Measurements from ENCODE around the gene EFCAB7.

Gene EFCAB7

DNA sequence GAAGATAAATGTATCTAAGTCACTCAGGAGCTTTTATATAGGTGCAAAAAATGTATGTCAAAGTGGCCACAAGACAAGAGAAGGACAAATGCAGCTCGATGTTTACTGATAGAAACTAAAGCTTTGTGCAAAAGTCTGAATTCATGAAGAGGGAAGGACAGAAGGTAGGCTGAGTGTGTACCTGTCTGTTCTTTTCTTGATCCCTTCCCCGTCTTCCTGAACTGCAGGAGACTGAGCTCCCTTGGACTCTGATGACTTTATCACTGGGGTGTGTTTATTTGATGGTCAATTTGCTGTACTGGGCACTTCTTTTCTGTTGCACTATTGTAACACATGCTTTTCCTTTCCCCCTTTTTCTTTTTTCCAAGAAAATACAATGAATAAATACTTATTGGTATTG, 25.7 kb upstream of the EFCAB7 start:
- Mint-ChIP-seq H3K4me3 (no peak overlapping the region), H3K9me3 (peaks cover 11% of the 10 kb centered on the region), H3K27ac (no peak overlapping the region), H3K27me3 (ENCODE audit: low read depth) (no peaks in the 10 kb centered on the region), H3K4me1 (no peaks in the 10 kb centered on the region), H3K36me3 (ENCODE audit: low read depth) (peaks cover 34% of the 10 kb centered on the region)
- TF ChIP-seq, protein P1, sequence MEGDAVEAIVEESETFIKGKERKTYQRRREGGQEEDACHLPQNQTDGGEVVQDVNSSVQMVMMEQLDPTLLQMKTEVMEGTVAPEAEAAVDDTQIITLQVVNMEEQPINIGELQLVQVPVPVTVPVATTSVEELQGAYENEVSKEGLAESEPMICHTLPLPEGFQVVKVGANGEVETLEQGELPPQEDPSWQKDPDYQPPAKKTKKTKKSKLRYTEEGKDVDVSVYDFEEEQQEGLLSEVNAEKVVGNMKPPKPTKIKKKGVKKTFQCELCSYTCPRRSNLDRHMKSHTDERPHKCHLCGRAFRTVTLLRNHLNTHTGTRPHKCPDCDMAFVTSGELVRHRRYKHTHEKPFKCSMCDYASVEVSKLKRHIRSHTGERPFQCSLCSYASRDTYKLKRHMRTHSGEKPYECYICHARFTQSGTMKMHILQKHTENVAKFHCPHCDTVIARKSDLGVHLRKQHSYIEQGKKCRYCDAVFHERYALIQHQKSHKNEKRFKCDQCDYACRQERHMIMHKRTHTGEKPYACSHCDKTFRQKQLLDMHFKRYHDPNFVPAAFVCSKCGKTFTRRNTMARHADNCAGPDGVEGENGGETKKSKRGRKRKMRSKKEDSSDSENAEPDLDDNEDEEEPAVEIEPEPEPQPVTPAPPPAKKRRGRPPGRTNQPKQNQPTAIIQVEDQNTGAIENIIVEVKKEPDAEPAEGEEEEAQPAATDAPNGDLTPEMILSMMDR (IDR thresholded peaks at IDR 0.05; ENCODE audit: unreplicated experiment in 3 of 3) = no peak

DNA sequence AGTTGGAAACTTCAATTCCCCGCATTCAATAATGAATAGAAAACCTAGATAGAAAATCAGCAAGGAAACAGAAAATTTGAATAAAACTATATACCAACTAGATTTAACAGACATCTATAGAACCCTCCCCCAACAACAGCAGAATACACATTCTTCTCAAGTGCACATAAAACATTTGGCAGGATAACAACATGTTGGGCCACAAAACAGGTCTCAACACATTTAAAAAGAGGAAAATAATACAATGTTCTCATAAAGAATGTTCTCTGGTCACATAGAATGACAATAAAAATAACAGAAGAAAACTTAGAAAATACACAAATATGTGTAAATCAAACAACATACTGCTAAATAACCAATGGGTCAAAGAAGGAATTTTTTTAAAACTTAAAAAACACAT, 25.2 kb upstream of the EFCAB7 start:
- no peaks in the 10 kb centered on the region for H3K4me1 Mint-ChIP-seq
- peaks cover 34% of the 10 kb centered on the region for H3K36me3 Mint-ChIP-seq (ENCODE audit: low read depth)
- no peak overlapping the region for H3K27ac Mint-ChIP-seq
- TF ChIP-seq, protein P1 (IDR thresholded peaks at IDR 0.05; ENCODE audit: unreplicated experiment in 3 of 3) = no peak
- H3K4me3 Mint-ChIP-seq = no peak overlapping the region
- peaks cover 11% of the 10 kb centered on the region for H3K9me3 Mint-ChIP-seq
- H3K27me3 Mint-ChIP-seq (ENCODE audit: low read depth) = no peaks in the 10 kb centered on the region

DNA sequence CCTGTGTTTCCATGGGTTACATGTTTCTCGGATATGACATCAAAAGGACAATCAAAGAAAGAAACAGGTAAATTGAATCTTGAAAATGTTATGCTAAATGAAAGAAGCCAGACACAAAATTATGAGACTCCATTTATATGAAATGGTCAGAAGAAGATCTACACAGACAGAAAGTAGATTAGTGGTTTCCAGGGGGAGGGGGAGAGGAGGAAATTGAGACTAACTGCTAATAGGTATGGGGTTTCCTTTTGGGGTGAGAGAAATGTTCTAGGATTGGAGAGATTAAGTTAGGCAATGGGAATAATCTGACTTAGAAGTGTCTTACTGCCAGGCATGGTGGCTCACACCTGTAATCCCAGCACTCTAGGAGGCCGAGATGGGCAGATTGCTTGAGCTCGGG, 22.1 kb upstream of the EFCAB7 start:
- TF ChIP-seq, protein P1 (IDR thresholded peaks at IDR 0.05; ENCODE audit: unreplicated experiment in 3 of 3) = no peak
- H3K4me3 Mint-ChIP-seq = no peak overlapping the region
- H3K4me1 Mint-ChIP-seq = no peaks in the 10 kb centered on the region
- no peaks in the 10 kb centered on the region for H3K27me3 Mint-ChIP-seq (ENCODE audit: low read depth)
- peaks cover 22% of the 10 kb centered on the region for H3K9me3 Mint-ChIP-seq
- H3K27ac Mint-ChIP-seq = no peak overlapping the region
- peaks cover 50% of the 10 kb centered on the region for H3K36me3 Mint-ChIP-seq (ENCODE audit: low read depth)

DNA sequence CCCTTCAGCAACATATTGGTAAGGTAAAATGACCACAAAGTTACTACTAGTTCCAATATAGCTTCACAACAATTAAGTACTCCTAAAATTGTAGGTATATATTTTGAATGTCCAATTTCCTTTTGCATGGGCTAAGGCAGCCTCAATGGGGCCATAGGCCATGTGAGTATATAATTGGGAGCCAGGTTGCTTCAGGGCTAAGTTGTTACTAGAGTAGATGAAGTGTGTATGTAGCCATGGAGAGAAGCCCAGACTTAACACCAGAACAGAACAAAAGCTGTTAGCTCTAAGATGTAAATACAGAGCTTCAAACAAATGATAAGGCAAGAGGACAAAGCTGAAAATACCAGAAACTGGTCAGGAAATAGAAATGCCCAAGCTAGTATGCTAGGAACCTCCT, 16.5 kb upstream of the EFCAB7 start:
- Mint-ChIP-seq H3K4me3 (no peak overlapping the region), H3K27ac (no peak overlapping the region), H3K36me3 (ENCODE audit: low read depth) (peaks cover 35% of the 10 kb centered on the region), H3K9me3 (peaks cover 16% of the 10 kb centered on the region), H3K27me3 (ENCODE audit: low read depth) (no peaks in the 10 kb centered on the region), H3K4me1 (no peaks in the 10 kb centered on the region)
- TF ChIP-seq, protein P1 (IDR thresholded peaks at IDR 0.05; ENCODE audit: unreplicated experiment in 3 of 3) = no peak

DNA sequence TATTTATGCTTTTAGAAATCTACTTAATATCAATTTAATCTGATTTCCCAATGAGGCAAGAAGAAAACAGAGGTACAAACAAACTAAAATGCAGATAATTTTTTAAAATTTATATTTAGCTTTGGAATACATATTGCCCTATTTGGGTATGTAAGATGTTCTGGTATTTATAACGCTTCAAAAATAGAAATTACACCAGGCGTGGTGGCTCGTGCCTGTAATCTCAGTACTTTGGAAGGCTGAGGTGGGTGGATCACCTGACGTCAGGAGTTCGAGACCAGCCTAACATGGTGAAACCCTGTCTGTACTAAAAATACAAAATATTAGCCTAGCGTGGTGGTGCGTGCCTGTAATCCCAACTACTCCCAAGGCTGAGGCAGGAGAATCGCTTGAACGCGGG, 13.6 kb upstream of the EFCAB7 start:
- H3K27ac Mint-ChIP-seq = no peak overlapping the region

DNA sequence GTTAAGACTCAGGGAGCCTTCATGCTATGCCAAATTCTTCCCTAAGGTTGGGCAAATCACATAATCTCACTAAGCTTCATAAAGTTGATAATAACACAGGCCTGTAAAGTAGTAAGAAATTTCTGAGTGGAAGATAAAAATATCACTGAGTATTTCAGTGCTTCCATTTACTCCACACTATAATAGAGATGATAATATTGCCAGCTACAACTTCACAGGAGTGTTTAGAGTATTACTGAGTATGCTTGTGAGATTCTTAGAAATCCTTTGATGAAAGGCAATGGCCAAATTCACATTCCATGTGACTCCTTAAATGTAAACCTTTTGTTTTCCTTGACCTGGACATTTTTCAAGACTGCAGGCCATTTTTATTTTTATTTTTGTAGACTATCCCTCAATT, 10.7 kb upstream of the EFCAB7 start:
- Mint-ChIP-seq H3K27me3 (ENCODE audit: low read depth) (no peaks in the 10 kb centered on the region), H3K36me3 (ENCODE audit: low read depth) (peaks cover 20% of the 10 kb centered on the region), H3K4me3 (no peak overlapping the region), H3K27ac (no peak overlapping the region), H3K9me3 (peaks cover 5% of the 10 kb centered on the region), H3K4me1 (no peaks in the 10 kb centered on the region)
- TF ChIP-seq, protein P1 (IDR thresholded peaks at IDR 0.05; ENCODE audit: unreplicated experiment in 3 of 3) = no peak

More for the DNA sequence above, 13.6 kb upstream of the EFCAB7 start:
- TF ChIP-seq, protein P1 (IDR thresholded peaks at IDR 0.05; ENCODE audit: unreplicated experiment in 3 of 3) = no peak
- no peaks in the 10 kb centered on the region for H3K27me3 Mint-ChIP-seq (ENCODE audit: low read depth)
- H3K4me3 Mint-ChIP-seq = no peak overlapping the region
- H3K9me3 Mint-ChIP-seq = peaks cover 8% of the 10 kb centered on the region
- peaks cover 38% of the 10 kb centered on the region for H3K36me3 Mint-ChIP-seq (ENCODE audit: low read depth)
- no peaks in the 10 kb centered on the region for H3K4me1 Mint-ChIP-seq
